RWPE1 (cell line): Measurements from ENCODE around the gene DNAJC7.

Experiments
- CTCF ChIA-PET: fragments of 350-600 bp; sonication (Branson Sonifier 250); formaldehyde crosslinking; extraction: SDS; loops from one replicate; lab custom pipeline; 2021; lab: Yijun Ruan, JAX
- POLR2A ChIA-PET: fragments of 400-600 bp; formaldehyde crosslinking; extraction: SDS; loops from one replicate; lab custom pipeline; 2020; ENCODE audit warnings: antibody characterized with exemption; ENCODE audit not compliant: low non-redundant PET; lab: Yijun Ruan, JAX
- DNase-seq: peaks from one replicate; pipeline ENCODE4 v3.0.0; 2012; ENCODE audit warnings: low spot score
- H3K27ac ChIP-seq: fragments of 450-650 bp; 2 replicates; pipeline ENCODE4 v1.5.1; 2017
- TF ChIP-seq, protein P1 (sequence below): fragments of 450-650 bp; conservative IDR thresholded peaks from 2 replicates; pipeline ENCODE4 v1.5.1; 2017; ENCODE audit warnings: low read depth, mild to moderate bottlenecking

Gene DNAJC7

DNA sequence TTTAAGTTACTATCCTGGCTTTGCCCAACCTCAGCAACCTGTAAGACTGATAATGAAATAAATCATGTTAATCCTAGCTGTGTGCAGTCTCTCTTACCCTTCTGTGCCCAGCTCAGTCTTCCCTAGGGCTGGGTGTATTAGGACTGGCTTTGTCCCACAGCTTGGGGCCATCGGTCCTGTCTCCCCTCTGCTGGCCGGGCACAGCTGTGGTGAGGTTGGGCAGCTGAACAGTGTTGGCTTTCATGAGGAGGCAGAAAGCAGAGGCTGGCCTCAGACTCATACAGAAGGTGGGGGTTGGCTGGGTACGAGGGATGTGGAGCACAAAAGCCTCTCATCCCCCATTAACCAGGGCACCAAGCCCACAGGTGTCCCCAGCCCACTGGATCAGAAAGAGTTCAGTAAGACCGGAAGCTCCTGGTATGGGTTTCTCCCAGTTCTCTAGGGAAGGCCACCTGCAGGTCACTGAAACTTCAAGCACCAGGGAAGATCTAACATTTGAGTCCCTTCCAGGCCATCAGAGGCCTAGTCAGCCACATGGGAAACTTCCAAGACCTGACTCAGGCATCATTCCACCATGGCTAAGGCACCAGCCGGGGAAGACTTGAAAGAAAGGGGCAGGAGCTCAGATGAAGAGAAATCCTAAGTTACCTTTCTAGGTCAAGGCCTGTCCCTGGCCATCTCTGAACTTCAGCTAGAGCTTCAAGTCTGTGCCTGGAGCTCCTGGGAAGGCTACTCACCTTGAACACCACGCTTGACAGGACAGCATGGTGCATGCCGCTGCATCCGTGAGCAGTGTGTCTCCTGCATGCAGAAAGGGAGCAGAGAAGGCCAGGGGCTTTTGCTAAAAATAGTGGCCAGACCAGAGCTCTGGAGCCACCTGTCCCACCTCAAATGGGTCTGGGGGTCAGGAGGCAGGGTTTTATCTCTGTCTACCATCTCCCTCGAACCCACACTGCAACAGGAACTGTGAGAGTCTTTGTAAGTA is 41.8 kb downstream of the DNAJC7 start:
- TF ChIP-seq, protein P1, sequence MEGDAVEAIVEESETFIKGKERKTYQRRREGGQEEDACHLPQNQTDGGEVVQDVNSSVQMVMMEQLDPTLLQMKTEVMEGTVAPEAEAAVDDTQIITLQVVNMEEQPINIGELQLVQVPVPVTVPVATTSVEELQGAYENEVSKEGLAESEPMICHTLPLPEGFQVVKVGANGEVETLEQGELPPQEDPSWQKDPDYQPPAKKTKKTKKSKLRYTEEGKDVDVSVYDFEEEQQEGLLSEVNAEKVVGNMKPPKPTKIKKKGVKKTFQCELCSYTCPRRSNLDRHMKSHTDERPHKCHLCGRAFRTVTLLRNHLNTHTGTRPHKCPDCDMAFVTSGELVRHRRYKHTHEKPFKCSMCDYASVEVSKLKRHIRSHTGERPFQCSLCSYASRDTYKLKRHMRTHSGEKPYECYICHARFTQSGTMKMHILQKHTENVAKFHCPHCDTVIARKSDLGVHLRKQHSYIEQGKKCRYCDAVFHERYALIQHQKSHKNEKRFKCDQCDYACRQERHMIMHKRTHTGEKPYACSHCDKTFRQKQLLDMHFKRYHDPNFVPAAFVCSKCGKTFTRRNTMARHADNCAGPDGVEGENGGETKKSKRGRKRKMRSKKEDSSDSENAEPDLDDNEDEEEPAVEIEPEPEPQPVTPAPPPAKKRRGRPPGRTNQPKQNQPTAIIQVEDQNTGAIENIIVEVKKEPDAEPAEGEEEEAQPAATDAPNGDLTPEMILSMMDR: no peak
- no peak for DNase-seq
- ChIA-PET POLR2A (interaction anchor here (0.6 to 0.8 kb wide), 2 partner anchors 8 to 57 kb away, joined by 3 to 5 read pairs; no protein-coding TSS in a partner anchor), CTCF (interaction anchor here (0.6 kb wide), 2 partner anchors 721 to 1348 kb away, joined by 6 read pairs; no protein-coding TSS in a partner anchor)
- H3K27ac ChIP-seq: peak overlapping the region; percentile 56

DNA sequence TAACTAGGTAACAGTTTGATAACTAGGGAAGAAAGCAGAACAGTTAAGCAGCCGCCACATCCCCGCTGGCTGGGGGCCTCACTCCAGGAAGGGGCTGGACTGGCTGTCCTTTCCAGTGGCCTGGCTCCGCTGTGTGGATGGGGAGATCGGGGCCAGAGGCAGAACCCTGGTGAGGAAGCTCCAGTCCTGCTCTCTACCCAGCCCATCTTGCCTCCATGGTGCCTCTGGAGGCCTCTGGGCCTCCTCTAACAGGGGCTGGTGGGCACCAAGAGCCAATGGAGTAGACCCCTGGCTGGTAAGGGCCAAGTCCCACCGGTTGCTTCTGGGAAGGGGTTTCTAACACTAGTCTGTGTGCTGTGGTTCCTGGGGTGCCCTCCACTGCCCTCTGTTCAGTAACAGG is 42.6 kb downstream of the DNAJC7 start:
- ChIA-PET CTCF (no interaction called here), POLR2A (interaction anchor here (0.6 kb wide), 1 partner anchor 56 kb away, joined by 5 read pairs; no protein-coding TSS in a partner anchor)
- TF ChIP-seq, protein P1: no peak
- no peak for DNase-seq
- peak overlapping the region; percentile 56 for H3K27ac ChIP-seq

DNA sequence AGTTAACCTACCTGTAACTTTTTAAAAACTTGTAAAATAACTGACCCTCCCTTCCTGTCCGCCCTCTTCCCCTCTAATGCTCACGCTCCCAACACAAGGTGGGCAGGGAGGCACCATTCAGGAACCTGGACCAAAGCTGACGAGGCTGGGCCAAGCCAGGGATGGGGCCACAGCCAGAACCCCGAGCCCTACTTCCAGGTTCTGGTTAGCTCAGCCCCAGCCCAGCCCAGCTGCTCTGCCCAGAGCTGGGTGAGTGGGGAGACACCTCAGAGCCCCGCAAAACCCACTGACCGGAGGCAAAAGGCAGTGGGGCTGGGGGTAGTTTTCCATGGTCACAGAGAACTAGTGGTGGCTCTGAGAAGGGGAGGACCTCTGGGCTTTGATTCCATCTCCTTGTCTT is 43.2 kb downstream of the DNAJC7 start:
- ChIA-PET POLR2A (interaction anchor here (0.7 kb wide), 1 partner anchor 17 kb away, joined by 7 read pairs; no protein-coding TSS in a partner anchor), CTCF (no interaction called here)
- peak overlapping the region; percentile 56 for H3K27ac ChIP-seq
- no peak for DNase-seq
- TF ChIP-seq, protein P1: no peak

DNA sequence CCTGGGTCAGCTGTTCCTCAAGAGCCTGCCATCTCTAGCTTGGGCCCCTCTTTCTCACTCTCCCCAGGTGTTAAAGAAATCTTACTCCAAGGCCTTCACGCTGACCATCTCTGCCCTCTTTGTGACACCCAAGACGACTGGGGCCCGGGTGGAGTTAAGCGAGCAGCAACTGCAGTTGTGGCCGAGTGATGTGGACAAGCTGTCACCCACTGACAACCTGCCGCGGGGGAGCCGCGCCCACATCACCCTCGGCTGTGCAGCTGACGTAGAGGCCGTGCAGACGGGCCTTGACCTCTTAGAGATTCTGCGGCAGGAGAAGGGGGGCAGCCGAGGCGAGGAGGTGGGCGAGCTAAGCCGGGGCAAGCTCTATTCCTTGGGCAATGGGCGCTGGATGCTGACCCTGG is 43.8 kb downstream of the DNAJC7 start:
- H3K27ac ChIP-seq: peak overlapping the region; percentile 56
- CTCF ChIA-PET: interaction anchor here (0.6 kb wide), 1 partner anchor 27 kb away, joined by 3 read pairs; no protein-coding TSS in a partner anchor
- POLR2A ChIA-PET: no interaction called here
- TF ChIP-seq, protein P1: no peak
- DNase-seq: no peak

DNA sequence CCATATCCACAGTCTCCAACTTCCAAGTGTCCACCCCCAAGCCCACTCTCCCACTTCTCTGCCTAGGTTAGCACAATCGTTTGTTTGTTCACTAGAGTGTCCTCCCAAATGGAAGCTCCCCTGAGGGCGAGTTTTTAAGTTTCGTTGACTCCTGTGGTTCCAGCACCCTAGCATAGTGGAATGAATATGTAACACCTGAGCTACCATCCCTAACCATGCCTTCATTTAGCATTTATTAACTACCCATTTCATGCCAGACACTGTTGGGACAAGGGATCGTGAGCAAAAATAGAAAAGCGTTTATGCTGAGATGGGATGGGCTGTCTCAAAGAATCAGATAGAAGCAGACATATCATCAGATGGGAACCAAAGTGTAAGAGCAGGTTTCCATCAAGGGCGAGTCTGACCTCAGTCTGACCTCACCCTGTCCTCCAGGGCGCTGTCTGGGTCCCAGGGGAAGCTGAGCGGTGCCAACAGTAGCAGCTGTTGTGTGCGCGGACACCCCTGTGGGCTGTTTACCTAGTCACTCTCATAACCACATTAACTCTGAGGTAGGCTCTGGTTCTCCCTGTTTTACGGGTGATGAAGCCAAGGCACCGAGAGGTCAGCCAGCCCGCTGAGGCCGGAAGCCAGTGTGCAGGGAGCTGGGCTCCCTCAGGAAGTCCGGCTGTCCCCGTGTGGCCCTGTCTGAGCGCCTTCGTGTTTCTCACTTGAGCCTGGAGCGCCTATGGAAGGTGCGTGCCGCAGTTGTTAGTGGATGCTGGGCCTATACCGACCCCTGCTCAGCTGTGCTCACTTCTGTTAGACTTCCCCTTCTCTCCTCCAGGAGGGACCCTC is 44.5 kb downstream of the DNAJC7 start:
- H3K27ac ChIP-seq: peak overlapping the region; percentile 56
- ChIA-PET POLR2A (no interaction called here), CTCF (interaction anchor here (0.6 to 1.5 kb wide), 2 partner anchors 10 to 27 kb away, joined by 3 read pairs; no protein-coding TSS in a partner anchor)
- DNase-seq: no peak
- TF ChIP-seq, protein P1: no peak
